LoVo (cell line): ENCODE data around the gene MYO15B.
"Not testable (repeated sequence)": the region's sequence is repeated elsewhere in the genome, so short reads cannot be mapped to it uniquely, and the experiment has no call there.

Experiments
- DNase-seq: peaks from one replicate; pipeline ENCODE4 v3.0.0-alpha.2; 2016; ENCODE audit warnings: low spot score

The MYO15B gene

GRCh38 chr17:75624714-75625345 is 37.2 kb downstream of the MYO15B start:
- DNase-seq, result no peak

GRCh38 chr17:75625813-75626486 is 38.4 kb downstream of the MYO15B start:
- no peak for DNase-seq

- DNase-seq, result no peak
Observed at GRCh38 chr17:75626496-75627038, 39.0 kb downstream of the MYO15B start.

- no peak for DNase-seq
Observed at GRCh38 chr17:75627094-75627493, 39.5 kb downstream of the MYO15B start.

- no peak for DNase-seq
Observed at GRCh38 chr17:75628425-75628824, 40.8 kb downstream of the MYO15B start.

GRCh38 chr17:75629157-75629556 is 41.6 kb downstream of the MYO15B start:
- no peak for DNase-seq

- no peak for DNase-seq
Observed at GRCh38 chr17:75630071-75630917, 42.7 kb downstream of the MYO15B start.

GRCh38 chr17:75631353-75631752 is 43.8 kb downstream of the MYO15B start:
- no peak for DNase-seq

GRCh38 chr17:75632428-75632827 is 44.8 kb downstream of the MYO15B start:
- DNase-seq, result no peak

GRCh38 chr17:75632863-75633485 is 45.4 kb downstream of the MYO15B start, which contains the start of gene SMIM5:
Gene SMIM5 (plus strand): TSS chr17:75633434. CDS start chr17:75640202, 6,768 bp downstream.
- DNase-seq, result peak; percentile 76

- DNase-seq, result peak; percentile 87
Observed at GRCh38 chr17:75633486-75634375, 46.1 kb downstream of the MYO15B start.

- no peak for DNase-seq
Observed at GRCh38 chr17:75634376-75634740, 46.8 kb downstream of the MYO15B start.

- DNase-seq, result no peak
Observed at GRCh38 chr17:75634754-75635609, 47.4 kb downstream of the MYO15B start.

GRCh38 chr17:75635610-75636202 is 48.1 kb downstream of the MYO15B start:
- no peak for DNase-seq

- DNase-seq, result no peak
Observed at GRCh38 chr17:75636381-75637142, 49.0 kb downstream of the MYO15B start.

GRCh38 chr17:75637143-75637538 is 49.5 kb downstream of the MYO15B start:
- DNase-seq, result no peak

- DNase-seq, result no peak
Observed at GRCh38 chr17:75637551-75637950, 50.0 kb downstream of the MYO15B start.

GRCh38 chr17:75638039-75638438 is 50.4 kb downstream of the MYO15B start:
- DNase-seq, result not testable (repeated sequence)

GRCh38 chr17:75638893-75639292 is 51.3 kb downstream of the MYO15B start:
- DNase-seq, result no peak
